H1 (cell line): ENCODE measurements around the gene RENBP. TPM values are rescaled to one million over a fixed set of nuclear protein-coding genes. Genes with fewer than 3 reads are reported as not detected.
A peak's percentile ranks its signal among the peaks of the same experiment; 100 is the strongest.

Experiments used
- CTCF ChIA-PET: fragments of 300-600 bp; sonication (Branson Sonifier 250); formaldehyde crosslinking; loops from one replicate; lab custom pipeline; 2021; ENCODE audit not compliant: partially characterized antibody; lab: Charles Lee
- POLR2A ChIA-PET: fragments of 300-600 bp; sonication (Branson Sonifier 250); formaldehyde crosslinking; loops from one replicate; lab custom pipeline; 2021; ENCODE audit warnings: inconsistent platforms; ENCODE audit not compliant: partially characterized antibody; lab: Charles Lee
- DNase-seq, 2 experiments: peaks; one replicate each; pipeline versions ENCODE4 v3.0.0 to v3.0.0-alpha.2; 2010 to 2022; ENCODE audit warnings: low spot score in 2 of 2, low read depth in 1 of 2, mixed read lengths in 1 of 2
- FAIRE-seq: peaks from 2 replicates; lab custom pipeline; 2011; peaks lifted over from hg19 to GRCh38; lab: Jason Lieb, UNC
- H2AFZ ChIP-seq: 2 replicates; pipeline ENCODE4 v1.8.1; 2012; ENCODE audit warnings: low read length, inconsistent platforms
- H2AK5ac ChIP-seq: 2 replicates; pipeline ENCODE4 v1.6.1; 2013; ENCODE audit warnings: low read depth, low read length
- H2BK120ac ChIP-seq: replicated peaks from 2 replicates; pipeline ENCODE3; 2013; ENCODE audit warnings: low read depth, low read length, inconsistent platforms
- H2BK12ac ChIP-seq: 2 replicates; pipeline ENCODE4 v1.6.1; 2013; ENCODE audit warnings: low read depth, low read length
- H2BK15ac ChIP-seq: 2 replicates; pipeline ENCODE4 v1.6.1; 2013; ENCODE audit warnings: low read length
- H2BK20ac ChIP-seq: 2 replicates; pipeline ENCODE4 v1.6.1; 2013; ENCODE audit warnings: low read length
- H2BK5ac ChIP-seq: 2 replicates; pipeline ENCODE4 v1.6.1; 2013; ENCODE audit warnings: low read depth, low read length
- H3K14ac ChIP-seq: 2 replicates; pipeline ENCODE4 v1.6.1; 2013; ENCODE audit warnings: inconsistent platforms; ENCODE audit not compliant: insufficient read length
- H3K18ac ChIP-seq: 2 replicates; pipeline ENCODE4 v1.6.1; 2013; ENCODE audit warnings: low read length; ENCODE audit errors: extremely low read depth
- H3K23ac ChIP-seq: 2 replicates; pipeline ENCODE4 v1.6.1; 2013; ENCODE audit warnings: inconsistent platforms; ENCODE audit not compliant: insufficient read length
- H3K23me2 ChIP-seq: 2 replicates; pipeline ENCODE4 v1.6.1; 2013; ENCODE audit warnings: low read depth, low read length
- H3K27ac ChIP-seq: 2 replicates; pipeline ENCODE4 v1.6.1; 2011; ENCODE audit warnings: low read depth, low read length, inconsistent platforms
- H3K27me3 ChIP-seq, 4 experiments: replicated peaks in 1 of 4; 1 replicate in 1 of 4; 2 replicates in 3 of 4; pipeline versions ENCODE4 v1.6.1 to v1.8.1; 2011 to 2013; ENCODE audit warnings: low read length in 3 of 4, mild to moderate bottlenecking in 3 of 4, inconsistent platforms in 2 of 4, mixed read lengths in 2 of 4, moderate library complexity in 1 of 4; ENCODE audit not compliant: control insufficient read depth in 3 of 4, insufficient read depth in 3 of 4; ENCODE audit errors: extremely low read depth in 1 of 4
- H3K36me3 ChIP-seq, 4 experiments: 2 replicates each; pipeline versions ENCODE4 v1.6.1 to v1.8.1; 2011 to 2013; ENCODE audit warnings: mild to moderate bottlenecking in 4 of 4, low read length in 3 of 4, moderate library complexity in 2 of 4, control low read depth in 1 of 4, inconsistent platforms in 1 of 4; ENCODE audit not compliant: insufficient read depth in 4 of 4, control insufficient read depth in 2 of 4
- H3K4ac ChIP-seq: replicated peaks from 2 replicates; pipeline ENCODE3; 2013; ENCODE audit warnings: low read length, low read depth, mixed read lengths, inconsistent platforms; ENCODE audit not compliant: insufficient read length
- H3K4me1 ChIP-seq, 4 experiments: replicated peaks in 1 of 4; 1 replicate in 1 of 4; 2 replicates in 3 of 4; pipeline versions ENCODE4 v1.6.1 to v1.8.1; 2011 to 2013; ENCODE audit warnings: low read length in 3 of 4, inconsistent platforms in 2 of 4, mixed read lengths in 1 of 4; ENCODE audit not compliant: insufficient read depth in 4 of 4, control insufficient read depth in 3 of 4
- H3K4me2 ChIP-seq, 2 experiments: 2 replicates each; pipeline versions ENCODE4 v1.6.1 to v1.8.1; 2011 to 2013; ENCODE audit warnings: low read depth in 2 of 2, low read length in 2 of 2, control low read depth in 1 of 2, inconsistent platforms in 1 of 2, mild to moderate bottlenecking in 1 of 2; ENCODE audit not compliant: insufficient read depth in 1 of 2
- H3K4me3 ChIP-seq, 4 experiments: fragments of 200-600, 300-600 bp in 1 of 4; sonication (generic), shearing (Covaris generic), sonication (Bioruptor Twin) in 1 of 4; 2 replicates each; pipeline versions ENCODE4 v1.5.1 to v1.8.1; 2011 to 2016; ENCODE audit warnings: low read length in 4 of 4, low read depth in 3 of 4, control low read depth in 2 of 4, inconsistent platforms in 2 of 4, mild to moderate bottlenecking in 2 of 4, mixed read lengths in 1 of 4, moderate library complexity in 1 of 4; ENCODE audit not compliant: insufficient read depth in 2 of 4; ENCODE audit errors: extremely low read depth in 1 of 4
- H3K56ac ChIP-seq: replicated peaks from 2 replicates; pipeline ENCODE3; 2013; ENCODE audit warnings: low read depth, mild to moderate bottlenecking, mixed read lengths, low read length, inconsistent platforms; ENCODE audit not compliant: insufficient read length
- H3K79me1 ChIP-seq: 2 replicates; pipeline ENCODE4 v1.6.1; 2013; ENCODE audit warnings: low read depth, low read length, control low read depth
- H3K79me2 ChIP-seq, 2 experiments: 2 replicates each; pipeline versions ENCODE4 v1.6.1 to v1.8.1; 2012 to 2013; ENCODE audit warnings: low read length in 2 of 2, mild to moderate bottlenecking in 2 of 2, inconsistent platforms in 1 of 2; ENCODE audit not compliant: insufficient read depth in 2 of 2, control insufficient read depth in 1 of 2
- H3K9ac ChIP-seq, 4 experiments: replicated peaks in 1 of 4; 1 replicate in 1 of 4; 2 replicates in 3 of 4; pipeline versions ENCODE4 v1.6.1 to v1.8.1; 2011 to 2013; ENCODE audit warnings: low read depth in 3 of 4, low read length in 3 of 4, control low read depth in 2 of 4, mild to moderate bottlenecking in 2 of 4, moderate library complexity in 2 of 4, inconsistent platforms in 1 of 4; ENCODE audit errors: extremely low read depth in 1 of 4
- H3K9me3 ChIP-seq, 2 experiments: 2 replicates each; pipeline versions ENCODE4 v1.6.1 to v1.8.1; 2012 to 2013; ENCODE audit warnings: mild to moderate bottlenecking in 2 of 2, moderate library complexity in 2 of 2, control low read depth in 1 of 2, inconsistent platforms in 1 of 2, low read depth in 1 of 2, low read length in 1 of 2, mixed read lengths in 1 of 2; ENCODE audit not compliant: insufficient read depth in 2 of 2
- H4K20me1 ChIP-seq, 2 experiments: replicated peaks in 1 of 2; 2 replicates each; pipeline versions ENCODE3 to v1.8.1; 2011 to 2013; ENCODE audit warnings: inconsistent platforms in 2 of 2, low read length in 2 of 2, mild to moderate bottlenecking in 1 of 2; ENCODE audit not compliant: insufficient read depth in 2 of 2, control insufficient read depth in 1 of 2
- H4K5ac ChIP-seq: 2 replicates; pipeline ENCODE4 v1.6.1; 2013; ENCODE audit warnings: low read length, low read depth, mixed read lengths, inconsistent platforms; ENCODE audit not compliant: insufficient read length
- H4K8ac ChIP-seq: 2 replicates; pipeline ENCODE4 v1.8.0; 2013; ENCODE audit warnings: mild to moderate bottlenecking, moderate library complexity, low read length, inconsistent platforms; ENCODE audit not compliant: insufficient read depth; ENCODE audit errors: extremely low read depth
- H4K91ac ChIP-seq: replicated peaks from 2 replicates; pipeline ENCODE3; 2013; ENCODE audit warnings: low read length, mixed read lengths, inconsistent platforms; ENCODE audit not compliant: insufficient read length
- ASH2L ChIP-seq: fragments of 200-600, 300-600 bp; sonication (generic); IDR thresholded peaks from one replicate; pipeline ENCODE4 v1.7.1; 2017; ENCODE audit warnings: low read length
- CBX5 ChIP-seq: fragments of 300-800, 300-1000 bp; sonication (generic); IDR thresholded peaks from 2 replicates; pipeline ENCODE4 v1.7.1; 2016; ENCODE audit warnings: antibody characterized with exemption, low read length, low read depth
- CEBPB ChIP-seq: IDR thresholded peaks from 2 replicates; pipeline ENCODE4 v1.6.1; 2012; ENCODE audit warnings: low read depth, low read length
- EP300 ChIP-seq, 2 experiments: IDR thresholded peaks; 1 replicate in 1 of 2; 2 replicates in 1 of 2; pipeline ENCODE4 v1.6.1; 2011 to 2012; ENCODE audit warnings: low read depth in 2 of 2, low read length in 2 of 2, mild to moderate bottlenecking in 2 of 2, borderline replicate concordance in 1 of 2, inconsistent platforms in 1 of 2, moderate library complexity in 1 of 2
- EZH2 ChIP-seq: fragments of 200-600 bp; sonication (generic); IDR thresholded peaks from 2 replicates; pipeline ENCODE4 v1.7.1; 2012; ENCODE audit warnings: low read depth, mild to moderate bottlenecking, moderate library complexity, low read length, inconsistent platforms; ENCODE audit not compliant: severe bottlenecking
- GABPA ChIP-seq: IDR thresholded peaks from 2 replicates; pipeline ENCODE4 v1.6.1; 2011; ENCODE audit warnings: mild to moderate bottlenecking, low read length, moderate library complexity, borderline replicate concordance; ENCODE audit not compliant: insufficient read depth
- KDM1A ChIP-seq: fragments of 200-600, 300-600 bp; sonication (generic); IDR thresholded peaks from 2 replicates; pipeline ENCODE4 v1.7.1; 2016; ENCODE audit warnings: mild to moderate bottlenecking, low read length, borderline replicate concordance
- NANOG ChIP-seq: IDR thresholded peaks from 2 replicates; pipeline ENCODE4 v1.6.1; 2011; ENCODE audit warnings: low read length, low read depth, mild to moderate bottlenecking, inconsistent platforms; ENCODE audit not compliant: insufficient read depth, poor library complexity, severe bottlenecking
- POLR2A ChIP-seq, 2 experiments: IDR thresholded peaks; 1 replicate in 1 of 2; 2 replicates in 1 of 2; pipeline ENCODE4 v1.6.1; 2011; ENCODE audit warnings: low read depth in 2 of 2, low read length in 2 of 2, mild to moderate bottlenecking in 2 of 2; ENCODE audit errors: control extremely low read depth in 1 of 2
- POLR2AphosphoS5 ChIP-seq: IDR thresholded peaks from 2 replicates; pipeline ENCODE4 v1.6.1; 2011; ENCODE audit warnings: low read depth, low read length
- POU5F1 ChIP-seq: IDR thresholded peaks from 2 replicates; pipeline ENCODE4 v1.6.1; 2011; ENCODE audit warnings: low read depth, mild to moderate bottlenecking, low read length, moderate library complexity
- RXRA ChIP-seq: IDR thresholded peaks from 2 replicates; pipeline ENCODE4 v1.6.1; 2011; ENCODE audit warnings: low read depth, mild to moderate bottlenecking, low read length, moderate library complexity; ENCODE audit not compliant: insufficient read depth
- TCF12 ChIP-seq: IDR thresholded peaks from 2 replicates; pipeline ENCODE4 v1.6.1; 2011; ENCODE audit warnings: low read depth, mild to moderate bottlenecking, low read length
- WGBS, 2 experiments: shearing (Covaris generic) in 1 of 2; methylation state at CpG; one replicate each; pipeline versions ENCODE4 v1.1.6 to v1.1.7; 2013 to 2015; ENCODE audit warnings: low lambda C conversion rate in 2 of 2, mixed read lengths in 2 of 2, inconsistent platforms in 1 of 2, low coverage in 1 of 2, missing lambda C conversion rate in 1 of 2; ENCODE audit not compliant: insufficient replicate concordance in 2 of 2, insufficient coverage in 1 of 2, insufficient read length in 1 of 2; ENCODE audit errors: extremely low coverage in 1 of 2, missing lambda C conversion rate in 1 of 2; 5-methylcytosine and 5-hydroxymethylcytosine counted together
- polyA plus RNA-seq, 7 experiments: library from polyadenylated mRNA; depleted of rRNA in 3 of 7; stranded (reverse) in 5 of 7; unstranded in 2 of 7; fragments of >200 nt in 5 of 7; fragments of 200-250 nt in 2 of 7; gene quantifications; 1 replicate in 5 of 7; 2 replicates in 1 of 7; 4 replicates in 1 of 7; pipeline versions ENCODE4 v1.2.1 to v1.2.3, GENCODE V29; 2011 to 2013; ENCODE audit warnings: missing spikeins in 2 of 7, mixed read lengths in 2 of 7
- total RNA-seq: library from RNA; stranded (reverse); fragmentation: NEBNext Ultra II Directional; extraction: Animal tissue kit (Norgen Biotek cat#: 25700); gene quantifications from 2 replicates; pipeline ENCODE4 v1.2.1, GENCODE V29; 2021

RENBP gene
- total and polyA plus RNA-seq, 2 of the 8 experiments (the other 6 are each of a cell fraction or from before 2014, with no cell fraction given): 12.4 to 21.8 TPM

- CTCF ChIA-PET: interaction anchor here (0.7 to 19.6 kb wide), 8 partner anchors 9 to 99 kb away, joined by 3 to 272 read pairs (median 4); partner anchors contain the start of gene RENBP
- no peak for FAIRE-seq
- H2BK20ac ChIP-seq: no peak overlapping the region
Measured at GRCh38 chrX:153927672-153927921, 16.8 kb downstream of the RENBP start.

More at GRCh38 chrX:153927672-153927921, 16.8 kb downstream of the RENBP start:
- peaks cover 15% of the 10 kb centered on the region; the same call in 1 of the 2 replicates for H3K23me2 ChIP-seq
- H2BK12ac ChIP-seq: 0 out of 2 replicates have a peak overlapping the region, but pooled peaks have one; percentile 68
- peak overlapping the region; percentile 88 for H4K5ac ChIP-seq
- peak overlapping the region; percentile 69 for H3K4ac ChIP-seq
- POLR2A ChIA-PET: interaction anchor here (0.7 to 14.9 kb wide), 9 partner anchors 14 to 161 kb away, joined by 3 to 231 read pairs (median 7); partner anchors contain the start of genes HCFC1, L1CAM, NAA10 and RENBP
- 0% methylated on average over 4 of the region's 8 CpGs; no CpG with 5 or more reads in 1 of the 2 experiments for WGBS, 2 experiments
- TF ChIP-seq GABPA (no peak), CEBPB (no peak), ASH2L (no peak), CBX5 (no peak), KDM1A (no peak), RXRA (no peak), EZH2 (no peak), NANOG (no peak), EP300 (IDR thresholded peaks at IDR 0.05; ENCODE audit: borderline replicate concordance in 1 of 2, low read depth in 2 of 2, low read length in 2 of 2) (no peak), TCF12 (no peak), POU5F1 (no peak), POLR2A (IDR thresholded peaks at IDR 0.05; ENCODE audit: control extremely low read depth in 1 of 2, low read depth in 2 of 2, low read length in 2 of 2) (no peak), POLR2AphosphoS5 (no peak)
- H3K27ac ChIP-seq: peak overlapping the region; percentile 79
- H3K36me3 ChIP-seq: peaks cover 0 to 10% (median 4%) of the 10 kb centered on the region in 4 experiments; a peak in 2 of 8 replicates
- H4K91ac ChIP-seq: peak overlapping the region; percentile 44
- no peaks in the 10 kb centered on the region for H3K27me3 ChIP-seq
- H3K9me3 ChIP-seq: no peaks in the 10 kb centered on the region
- peak overlapping the region; percentile 83; the same call in 1 of the 2 replicates for H3K18ac ChIP-seq
- peak overlapping the region; percentile 64 for H2BK120ac ChIP-seq
- peak overlapping the region; percentile 55 to 77 (median 62) for H3K4me3 ChIP-seq
- no peak overlapping the region for H2AFZ ChIP-seq
- H3K9ac ChIP-seq: peak overlapping the region; percentile 15 to 78 (median 68)
- no peak for DNase-seq
- no peak overlapping the region for H3K14ac ChIP-seq
- peaks cover 0 to 3% of the 10 kb centered on the region in 2 experiments; a peak in 1 of 4 replicates for H3K79me2 ChIP-seq
- no peak overlapping the region for H2BK15ac ChIP-seq
- peak overlapping the region; percentile 66; the same call in 1 of the 2 replicates for H2BK5ac ChIP-seq
- H3K4me2 ChIP-seq: peak overlapping the region; percentile 88 to 94
- H3K4me1 ChIP-seq: peaks cover 3 to 18% (median 12%) of the 10 kb centered on the region in 4 experiments
- H3K79me1 ChIP-seq: no peaks in the 10 kb centered on the region; the same call in 1 of the 2 replicates
- H4K8ac ChIP-seq: no peak overlapping the region; the same call in 1 of the 2 replicates
- H4K20me1 ChIP-seq: no peaks in the 10 kb centered on the region
- peak overlapping the region; percentile 93 for H2AK5ac ChIP-seq
- H3K23ac ChIP-seq: no peak overlapping the region
- peak overlapping the region; percentile 1 for H3K56ac ChIP-seq
